Stimulated activated naive B cell treated with anti-CD40 and anti-IgM and Interleukin-4, amounts not matched to agents 10 μg/mL and 1 μg/mL and 100 μg/mL, for 72 hours (primary cell): ENCODE data around the gene PRAC1.
A peak's percentile ranks its signal among the peaks of the same experiment; 100 is the strongest.

Experiments
- ATAC-seq, 2 donors: fragments of 150-1000 bp; cut with Tn5 transposase; replicated peaks; 2 replicates each; pipeline ENCODE4 v1.10.0; 2021; ENCODE audit warnings: moderate library complexity in 1 of 2
- DNase-seq: peaks from one replicate; pipeline ENCODE4 v3.0.0; 2021
- H3K27ac Mint-ChIP-seq: one replicate; pipeline ENCODE4 v1.8.0; 2022; ENCODE audit warnings: mild to moderate bottlenecking, mixed read lengths
- H3K27me3 Mint-ChIP-seq, 2 donors: one replicate each; pipeline ENCODE4 v1.8.0; 2022; ENCODE audit warnings: mixed read lengths in 2 of 2
- H3K36me3 Mint-ChIP-seq, 2 donors: one replicate each; pipeline ENCODE4 v1.8.0; 2022; ENCODE audit warnings: mixed read lengths in 2 of 2, mild to moderate bottlenecking in 1 of 2
- H3K4me1 Mint-ChIP-seq, 2 donors: one replicate each; pipeline ENCODE4 v1.8.0; 2022; ENCODE audit warnings: mixed read lengths in 2 of 2, mild to moderate bottlenecking in 1 of 2
- H3K4me3 Mint-ChIP-seq, 2 donors: one replicate each; pipeline ENCODE4 v1.8.0; 2022; ENCODE audit warnings: mild to moderate bottlenecking in 2 of 2, mixed read lengths in 2 of 2, moderate library complexity in 1 of 2
- H3K9me3 Mint-ChIP-seq, 2 donors: one replicate each; pipeline ENCODE4 v1.8.0; 2022; ENCODE audit warnings: mixed read lengths in 2 of 2, mild to moderate bottlenecking in 1 of 2

Gene PRAC1

GRCh38 chr17:48751733-48752398 lies 29.5 kb upstream of the PRAC1 start:
- no peaks in the 10 kb centered on the region for H3K36me3 Mint-ChIP-seq
- H3K4me3 Mint-ChIP-seq: no peak overlapping the region
- H3K27me3 Mint-ChIP-seq: peaks cover 77 to 86% of the 10 kb centered on the region in 2 donors
- peak overlapping the region; percentile 79 for H3K27ac Mint-ChIP-seq
- peaks cover 11 to 41% of the 10 kb centered on the region in 2 donors for H3K4me1 Mint-ChIP-seq
- peaks cover 0 to 2% of the 10 kb centered on the region in 2 donors for H3K9me3 Mint-ChIP-seq
- no peak for DNase-seq
- ATAC-seq: no peak

- Mint-ChIP-seq H3K27ac (peak overlapping the region; percentile 42), H3K4me1 (peaks cover 12 to 45% of the 10 kb centered on the region in 2 donors), H3K36me3 (no peaks in the 10 kb centered on the region), H3K4me3 (no peak overlapping the region), H3K27me3 (peaks cover 75 to 86% of the 10 kb centered on the region in 2 donors), H3K9me3 (peaks cover 0 to 2% of the 10 kb centered on the region in 2 donors)
- ATAC-seq (no peak), DNase-seq (no peak)
These were observed 28.9 kb upstream of the PRAC1 start for GRCh38 chr17:48751172-48751571.

DNA sequence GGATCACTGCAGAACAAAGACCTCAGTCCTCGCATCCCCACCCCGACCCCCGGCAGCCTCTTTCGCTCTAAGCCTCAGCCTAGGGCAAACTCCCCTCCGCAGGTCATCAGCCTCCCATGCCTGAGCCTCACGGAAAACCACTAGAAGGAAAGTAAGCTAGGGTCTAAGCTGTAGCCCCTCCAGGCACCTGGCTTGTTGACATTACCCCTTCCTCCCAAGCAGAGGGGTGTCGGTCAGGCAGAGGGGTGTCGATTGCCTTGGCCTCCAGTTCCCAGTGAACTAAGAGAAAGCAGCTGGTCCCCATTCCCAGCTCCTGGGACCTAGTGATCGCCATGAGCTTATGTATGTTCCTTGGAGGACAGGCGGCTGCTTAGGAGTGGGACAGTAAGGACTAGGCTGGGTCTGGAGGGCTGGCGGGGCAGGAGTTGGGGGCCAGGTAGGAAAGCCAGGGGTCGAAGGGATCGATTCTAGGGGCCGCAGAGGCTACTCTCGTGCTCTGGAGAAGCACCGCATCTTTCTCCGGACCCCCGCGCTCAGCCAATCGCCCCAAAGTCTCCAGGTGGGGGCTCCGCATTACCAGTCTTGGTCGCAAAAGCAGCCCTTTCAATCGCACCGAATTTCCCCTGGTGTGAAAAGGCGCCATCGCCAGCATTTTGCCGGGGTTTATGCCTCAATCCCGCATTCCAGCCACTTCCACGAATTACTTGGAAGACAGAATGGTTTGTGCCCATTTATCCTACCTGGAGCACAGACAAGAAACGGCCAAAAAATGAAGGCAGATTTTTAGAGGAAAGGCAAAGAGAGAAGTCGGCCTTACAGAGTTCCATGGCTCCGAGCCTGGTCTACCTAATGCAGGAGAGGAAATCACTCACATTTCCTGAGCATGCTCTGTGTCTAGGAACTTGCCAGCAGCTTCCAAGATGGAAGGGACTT lies 27.6 kb upstream of the PRAC1 start:
- no peak for ATAC-seq
- H3K27me3 Mint-ChIP-seq: peaks cover 75 to 88% of the 10 kb centered on the region in 2 donors
- H3K4me3 Mint-ChIP-seq: no peak overlapping the region
- H3K27ac Mint-ChIP-seq: peak overlapping the region; percentile 77
- peaks cover 0 to 2% of the 10 kb centered on the region in 2 donors for H3K9me3 Mint-ChIP-seq
- DNase-seq: no peak
- peaks cover 15 to 47% of the 10 kb centered on the region in 2 donors for H3K4me1 Mint-ChIP-seq
- no peaks in the 10 kb centered on the region for H3K36me3 Mint-ChIP-seq

GRCh38 chr17:48748718-48749566 lies 26.6 kb upstream of the PRAC1 start:
- Mint-ChIP-seq H3K4me1 (peaks cover 11 to 37% of the 10 kb centered on the region in 2 donors), H3K36me3 (no peaks in the 10 kb centered on the region), H3K27ac (peak overlapping the region; percentile 77), H3K27me3 (peaks cover 73 to 88% of the 10 kb centered on the region in 2 donors), H3K9me3 (peaks cover 0 to 2% of the 10 kb centered on the region in 2 donors), H3K4me3 (peak overlapping the region in 1 of 2 donors; percentile 3)
- ATAC-seq (no peak), DNase-seq (no peak)

DNA sequence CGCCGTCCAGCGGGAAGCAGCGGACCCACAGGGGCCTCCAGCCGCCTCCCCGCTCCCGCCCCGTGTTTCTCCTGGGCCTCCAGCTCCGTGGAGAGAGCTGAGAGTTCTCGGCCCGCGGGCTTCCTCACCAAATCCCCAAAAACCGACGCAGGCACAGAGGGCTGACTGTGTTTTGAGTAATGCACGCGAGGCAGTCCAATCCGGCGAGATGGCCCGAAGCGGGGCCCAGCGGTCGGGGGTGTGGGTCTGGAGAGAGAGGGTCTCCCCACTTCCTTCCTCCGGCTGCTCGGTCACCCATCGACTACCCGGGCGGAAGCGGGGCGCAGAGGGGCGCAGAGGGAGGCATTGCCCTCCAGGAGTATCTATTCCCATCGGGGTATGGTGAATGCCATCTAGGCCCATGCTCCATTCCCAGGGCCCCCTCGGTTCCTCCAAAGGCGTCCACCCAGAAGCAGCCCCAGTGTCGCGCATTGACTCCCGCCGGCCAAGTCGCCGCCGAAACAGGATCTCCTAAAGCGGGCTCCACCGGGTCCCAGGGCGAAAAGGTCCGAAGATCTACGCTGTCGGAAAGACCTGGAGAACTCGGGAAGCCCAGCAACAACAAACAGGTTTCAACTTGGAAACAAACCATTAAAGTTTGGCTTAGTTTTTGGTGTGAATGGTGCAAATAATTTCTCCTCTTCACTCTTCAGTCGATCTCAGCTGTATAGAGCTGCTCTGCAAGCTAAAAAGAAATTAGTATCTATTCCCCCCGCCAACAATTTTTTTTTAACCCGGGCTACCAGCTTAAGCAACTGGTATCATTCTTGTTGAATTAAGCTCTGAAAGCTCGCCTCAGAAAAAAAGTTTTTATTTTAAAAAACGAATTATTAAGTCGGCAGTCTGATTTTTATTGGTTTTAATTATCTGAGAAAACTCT lies 25.4 kb upstream of the PRAC1 start:
- DNase-seq (no peak), ATAC-seq (no peak)
- Mint-ChIP-seq H3K4me3 (no peak overlapping the region), H3K9me3 (peaks cover 0 to 2% of the 10 kb centered on the region in 2 donors), H3K36me3 (no peaks in the 10 kb centered on the region), H3K27me3 (peaks cover 73 to 88% of the 10 kb centered on the region in 2 donors), H3K27ac (peak overlapping the region; percentile 65), H3K4me1 (peaks cover 9 to 27% of the 10 kb centered on the region in 2 donors)

DNA sequence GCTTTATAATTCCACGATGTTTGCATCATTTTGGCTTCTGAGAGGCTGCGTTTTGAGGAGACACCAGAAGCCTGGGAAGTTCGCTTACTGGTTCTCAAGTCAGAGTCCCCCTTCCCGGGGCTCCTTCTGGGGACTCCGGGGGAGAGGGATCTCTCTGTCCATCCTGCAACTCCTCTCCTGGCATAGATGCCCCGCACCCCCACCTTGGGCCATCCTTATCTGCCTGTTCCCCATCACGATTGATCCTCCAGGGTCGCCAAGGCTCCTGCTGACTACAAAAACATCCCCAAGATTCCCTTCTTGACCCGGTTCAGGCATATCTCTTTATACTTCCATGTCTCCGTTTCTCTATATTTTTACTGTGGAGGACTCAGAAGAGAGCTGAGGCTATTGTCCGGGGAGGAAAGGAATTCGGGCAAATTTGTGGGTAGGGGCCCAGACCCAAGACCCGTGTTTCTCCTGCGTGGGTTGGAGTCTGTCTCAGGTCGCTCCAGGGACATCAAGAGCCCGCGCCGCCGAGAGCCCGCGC lies 24.7 kb upstream of the PRAC1 start:
- no peak for DNase-seq
- peak overlapping the region; percentile 9 to 18 for H3K4me3 Mint-ChIP-seq
- H3K27me3 Mint-ChIP-seq: peaks cover 67 to 88% of the 10 kb centered on the region in 2 donors
- H3K4me1 Mint-ChIP-seq: peaks cover 9 to 20% of the 10 kb centered on the region in 2 donors
- no peak overlapping the region for H3K27ac Mint-ChIP-seq
- peaks cover 0 to 2% of the 10 kb centered on the region in 2 donors for H3K9me3 Mint-ChIP-seq
- no peak for ATAC-seq
- H3K36me3 Mint-ChIP-seq: no peaks in the 10 kb centered on the region

DNA sequence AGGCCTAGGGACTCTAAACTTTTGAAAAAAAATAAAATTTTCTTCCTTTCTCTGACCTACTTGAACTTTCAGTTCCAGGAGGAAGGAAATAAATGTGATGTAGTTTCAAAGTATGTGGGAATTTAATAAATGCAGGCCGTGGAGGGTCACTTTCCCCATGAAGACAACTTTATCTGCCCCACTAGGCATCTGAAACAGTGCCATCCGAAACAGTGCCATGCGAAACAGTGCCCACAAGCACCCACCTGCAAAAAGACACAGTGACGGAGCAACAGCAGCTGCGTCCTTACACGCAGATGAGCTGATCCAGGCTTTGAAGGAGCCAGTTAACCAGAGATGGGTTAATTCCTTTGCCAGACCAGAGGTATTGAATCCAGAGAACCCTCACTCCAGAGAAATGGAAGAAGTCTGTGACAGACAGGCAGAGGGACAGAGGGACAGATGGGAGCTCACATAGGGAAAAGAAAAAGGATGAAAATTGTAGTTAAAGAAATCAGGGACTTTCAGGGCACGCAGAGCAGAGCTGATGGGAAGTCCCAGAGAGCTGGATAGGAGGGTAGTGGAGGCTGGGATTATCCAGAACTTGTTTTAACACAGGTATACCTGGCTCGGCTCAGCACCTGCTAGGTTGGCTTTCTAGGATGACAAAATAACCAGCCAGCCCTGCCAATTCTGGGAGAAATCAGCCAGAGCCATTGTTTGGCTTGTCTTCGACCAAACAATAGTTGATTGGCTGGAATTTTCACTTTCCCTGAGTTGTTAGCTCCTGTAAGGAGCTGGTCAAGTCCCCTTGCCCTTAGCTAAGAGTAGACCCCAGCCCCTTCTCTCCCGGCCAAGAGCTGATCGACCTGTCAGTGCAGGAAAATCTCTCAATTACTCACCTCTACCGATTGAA lies 23.3 kb upstream of the PRAC1 start:
- ATAC-seq (no peak), DNase-seq (no peak)
- peaks cover 67 to 89% of the 10 kb centered on the region in 2 donors for H3K27me3 Mint-ChIP-seq
- no peak overlapping the region for H3K27ac Mint-ChIP-seq
- H3K4me1 Mint-ChIP-seq: peaks cover 7 to 17% of the 10 kb centered on the region in 2 donors
- H3K9me3 Mint-ChIP-seq: peaks cover 0 to 2% of the 10 kb centered on the region in 2 donors
- no peaks in the 10 kb centered on the region for H3K36me3 Mint-ChIP-seq
- no peak overlapping the region for H3K4me3 Mint-ChIP-seq

DNA sequence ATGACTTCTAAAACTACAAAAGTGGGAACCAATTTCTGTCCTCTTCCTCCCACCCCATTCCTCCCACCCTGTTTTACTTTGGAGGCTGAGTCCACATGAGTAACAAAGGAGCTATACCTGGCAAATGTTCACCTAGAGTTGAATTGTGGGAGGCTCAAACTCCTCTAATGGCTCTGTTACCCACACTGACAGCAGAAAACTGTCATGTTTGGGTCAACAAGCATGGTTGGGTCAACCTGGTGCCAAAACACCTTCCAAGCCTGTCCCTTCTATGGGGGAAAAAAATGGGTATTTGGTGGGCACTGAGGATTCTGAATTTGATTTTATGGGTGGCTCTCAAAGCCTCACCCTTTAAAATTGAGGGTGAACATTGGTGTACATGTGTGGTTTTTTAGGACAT lies 18.2 kb upstream of the PRAC1 start:
- peaks cover 4 to 16% of the 10 kb centered on the region in 2 donors for H3K4me1 Mint-ChIP-seq
- H3K27me3 Mint-ChIP-seq: peaks cover 74 to 87% of the 10 kb centered on the region in 2 donors
- H3K9me3 Mint-ChIP-seq: peaks cover 0 to 2% of the 10 kb centered on the region in 2 donors
- H3K27ac Mint-ChIP-seq: no peak overlapping the region
- H3K4me3 Mint-ChIP-seq: no peak overlapping the region
- ATAC-seq (no peak), DNase-seq (no peak)
- H3K36me3 Mint-ChIP-seq: peaks cover 0 to 3% of the 10 kb centered on the region in 2 donors

DNA sequence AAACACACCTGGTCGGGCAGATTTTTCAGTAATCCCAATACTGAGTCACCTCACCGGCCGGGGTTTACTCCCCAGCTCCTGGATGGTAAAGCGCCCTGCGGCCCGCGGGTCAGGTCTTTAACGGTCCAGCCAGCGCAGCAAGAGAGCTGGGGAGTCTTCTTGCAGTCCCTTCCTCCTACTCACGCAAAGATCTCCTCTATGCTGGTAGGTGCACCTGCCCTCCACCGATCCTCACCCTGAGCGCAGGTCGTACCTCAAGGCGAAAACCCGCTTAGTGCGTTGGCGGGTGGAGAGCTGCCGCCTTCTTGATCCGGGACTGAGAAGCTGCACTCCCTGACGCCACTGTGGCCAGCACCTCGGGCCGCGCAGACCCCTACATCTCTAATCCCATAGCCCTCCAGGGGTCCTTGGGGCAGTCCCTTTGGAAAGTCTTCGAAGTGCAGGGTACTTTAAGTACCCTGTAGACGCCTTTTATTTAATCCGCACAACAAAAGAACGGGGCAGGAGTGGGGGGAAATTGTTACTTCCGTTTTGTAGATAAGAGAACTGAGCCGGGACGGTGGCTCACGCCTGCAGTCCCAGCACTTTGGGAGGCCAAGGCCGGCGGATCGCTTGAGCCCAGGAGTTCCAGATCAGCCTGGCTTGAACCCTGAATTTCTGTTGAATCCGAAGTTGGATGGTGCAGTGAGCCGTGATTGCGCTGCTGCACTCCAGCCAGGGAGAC lies 16.6 kb upstream of the PRAC1 start:
- peak overlapping the region; percentile 57 for H3K27ac Mint-ChIP-seq
- peaks cover 0 to 2% of the 10 kb centered on the region in 2 donors for H3K9me3 Mint-ChIP-seq
- ATAC-seq (no peak), DNase-seq (no peak)
- peaks cover 77 to 87% of the 10 kb centered on the region in 2 donors for H3K27me3 Mint-ChIP-seq
- H3K4me1 Mint-ChIP-seq: peaks cover 8 to 24% of the 10 kb centered on the region in 2 donors
- H3K4me3 Mint-ChIP-seq: peak overlapping the region; percentile 41 to 50
- peaks cover 0 to 3% of the 10 kb centered on the region in 2 donors for H3K36me3 Mint-ChIP-seq

DNA sequence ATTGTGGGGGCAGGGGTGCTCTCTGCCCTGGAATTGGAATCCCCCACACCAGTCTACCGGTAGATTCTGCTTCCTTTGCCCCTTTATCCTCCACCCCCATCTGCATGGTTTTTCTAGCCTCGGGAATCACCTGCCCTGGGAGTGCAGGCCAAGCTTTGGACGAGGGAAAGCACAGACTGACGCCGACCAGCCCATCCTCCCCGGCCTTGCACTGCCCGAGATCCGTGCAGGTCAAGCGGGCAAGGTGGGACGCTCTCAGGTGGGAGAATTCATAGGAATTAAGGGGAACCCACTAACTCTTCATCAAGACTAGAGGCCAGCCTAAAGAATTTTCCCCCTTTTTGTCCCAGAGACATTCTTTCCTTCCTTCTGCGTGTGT lies 16.1 kb upstream of the PRAC1 start:
- ATAC-seq (no peak), DNase-seq (no peak)
- peaks cover 1 to 3% of the 10 kb centered on the region in 2 donors for H3K36me3 Mint-ChIP-seq
- H3K9me3 Mint-ChIP-seq: peaks cover 0 to 2% of the 10 kb centered on the region in 2 donors
- H3K4me3 Mint-ChIP-seq: no peak overlapping the region
- no peak overlapping the region for H3K27ac Mint-ChIP-seq
- H3K27me3 Mint-ChIP-seq: peaks cover 78 to 87% of the 10 kb centered on the region in 2 donors
- peaks cover 14 to 29% of the 10 kb centered on the region in 2 donors for H3K4me1 Mint-ChIP-seq

GRCh38 chr17:48737330-48738043 lies 15.2 kb upstream of the PRAC1 start:
- Mint-ChIP-seq H3K4me1 (peaks cover 17 to 38% of the 10 kb centered on the region in 2 donors), H3K36me3 (peaks cover 1 to 3% of the 10 kb centered on the region in 2 donors), H3K4me3 (no peak overlapping the region), H3K27ac (no peak overlapping the region), H3K27me3 (peaks cover 77 to 87% of the 10 kb centered on the region in 2 donors), H3K9me3 (peaks cover 0 to 2% of the 10 kb centered on the region in 2 donors)
- DNase-seq: no peak
- ATAC-seq: no peak
